Ishikawa (cell line): ENCODE data around the gene SLC2A8.

Source experiments
- CEBPB ChIP-seq: IDR thresholded peaks from 2 replicates; pipeline ENCODE4 v1.6.1; 2012
- EGR1 ChIP-seq: IDR thresholded peaks from 2 replicates; pipeline ENCODE4 v1.6.1; 2012
- EP300 ChIP-seq: IDR thresholded peaks from 2 replicates; pipeline ENCODE4 v1.6.1; 2012; ENCODE audit warnings: borderline replicate concordance
- FOXM1 ChIP-seq: IDR thresholded peaks from 2 replicates; pipeline ENCODE4 v1.6.1; 2012; ENCODE audit warnings: low read depth, borderline replicate concordance
- MAX ChIP-seq: IDR thresholded peaks from 2 replicates; pipeline ENCODE4 v1.6.1; 2012
- NFIC ChIP-seq: IDR thresholded peaks from 2 replicates; pipeline ENCODE4 v1.6.1; 2012
- RAD21 ChIP-seq: IDR thresholded peaks from 2 replicates; pipeline ENCODE4 v1.6.1; 2012; ENCODE audit warnings: low read depth
- REST ChIP-seq: IDR thresholded peaks from 2 replicates; pipeline ENCODE4 v1.6.1; 2012; ENCODE audit warnings: low read depth, mild to moderate bottlenecking
- TAF1 ChIP-seq: IDR thresholded peaks from 2 replicates; pipeline ENCODE4 v1.6.1; 2012; ENCODE audit warnings: low read depth, mild to moderate bottlenecking
- TCF12 ChIP-seq: IDR thresholded peaks from 2 replicates; pipeline ENCODE4 v1.6.1; 2012; ENCODE audit warnings: low read depth
- TEAD4 ChIP-seq: IDR thresholded peaks from 2 replicates; pipeline ENCODE4 v1.6.1; 2012
- YY1 ChIP-seq: IDR thresholded peaks from 2 replicates; pipeline ENCODE4 v1.6.1; 2012; ENCODE audit warnings: low read depth
- ZBTB7A ChIP-seq: IDR thresholded peaks from 2 replicates; pipeline ENCODE4 v1.6.1; 2012; ENCODE audit warnings: low read depth

GRCh38 chr9:127365461-127365860 is 31.5 kb upstream of the SLC2A8 start:
- TF ChIP-seq YY1: no peak
- no peak for TF ChIP-seq RAD21
- TF ChIP-seq ZBTB7A: no peak
- no peak for TF ChIP-seq CEBPB
- TF ChIP-seq TEAD4: no peak
- no peak for TF ChIP-seq EGR1
- no peak for TF ChIP-seq NFIC
- TF ChIP-seq REST: no peak
- no peak for TF ChIP-seq EP300
- TF ChIP-seq FOXM1: no peak
- TF ChIP-seq TAF1: no peak
- TF ChIP-seq TCF12: no peak
- TF ChIP-seq MAX: no peak
